Measurements from ENCODE around the gene RTP5. TPM values are rescaled to one million over a fixed set of nuclear protein-coding genes. Genes with fewer than 3 reads are reported as not detected.
A peak's percentile ranks its signal among the peaks of the same experiment; 100 is the strongest.

RTP5 gene
- total RNA-seq, 1 donor from 2014 or later, result not detected

DNA sequence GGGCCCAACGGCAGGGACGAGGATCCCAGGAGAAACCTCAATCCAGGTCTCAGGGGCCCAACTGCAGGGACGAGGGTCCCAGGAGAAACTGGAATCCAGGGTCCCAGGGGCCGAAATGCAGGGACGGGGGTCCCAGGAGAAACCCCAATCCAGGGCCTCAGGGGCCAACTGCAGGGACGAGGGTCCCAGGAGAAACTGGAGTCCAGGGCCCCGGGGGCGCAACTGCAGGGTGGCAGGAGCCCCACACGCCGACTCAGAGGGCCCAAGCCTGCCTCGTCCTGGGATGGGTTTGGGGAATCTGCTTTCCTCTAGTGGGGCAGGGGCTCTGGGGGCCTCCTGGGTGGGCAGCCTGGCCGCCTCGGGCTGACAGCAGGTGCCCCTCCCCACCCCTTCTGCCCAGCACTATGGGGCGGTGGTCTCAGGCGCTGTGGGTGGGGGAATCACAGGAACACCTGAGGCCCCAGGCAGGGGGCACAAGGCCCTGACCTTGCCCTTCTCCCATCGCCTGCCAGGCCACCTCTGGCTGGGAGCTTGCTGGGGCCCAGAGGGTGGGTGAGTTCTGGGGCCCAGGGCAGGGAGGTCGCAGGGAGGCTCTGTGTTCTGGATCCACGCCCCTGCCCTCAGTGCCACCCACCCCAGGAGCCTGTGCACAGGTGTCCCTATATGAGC, 7.1 kb downstream of the RTP5 start:
- Mint-ChIP-seq H3K4me1 (ENCODE audit: low read depth, unreplicated experiment) (peaks cover 3% of the 10 kb centered on the region), H3K4me3 (ENCODE audit: unreplicated experiment) (no peak overlapping the region), H3K9me3 (ENCODE audit: unreplicated experiment) (peaks cover 7% of the 10 kb centered on the region), H3K36me3 (ENCODE audit: unreplicated experiment) (no peaks in the 10 kb centered on the region), H3K27ac (ENCODE audit: unreplicated experiment) (no peak overlapping the region), H3K27me3 (ENCODE audit: unreplicated experiment) (peaks cover 5% of the 10 kb centered on the region)
- no peak for DNase-seq
- TF ChIP-seq CTCF (IDR thresholded peaks at IDR 0.05; ENCODE audit: partially characterized antibody, unreplicated experiment), result no peak

DNA sequence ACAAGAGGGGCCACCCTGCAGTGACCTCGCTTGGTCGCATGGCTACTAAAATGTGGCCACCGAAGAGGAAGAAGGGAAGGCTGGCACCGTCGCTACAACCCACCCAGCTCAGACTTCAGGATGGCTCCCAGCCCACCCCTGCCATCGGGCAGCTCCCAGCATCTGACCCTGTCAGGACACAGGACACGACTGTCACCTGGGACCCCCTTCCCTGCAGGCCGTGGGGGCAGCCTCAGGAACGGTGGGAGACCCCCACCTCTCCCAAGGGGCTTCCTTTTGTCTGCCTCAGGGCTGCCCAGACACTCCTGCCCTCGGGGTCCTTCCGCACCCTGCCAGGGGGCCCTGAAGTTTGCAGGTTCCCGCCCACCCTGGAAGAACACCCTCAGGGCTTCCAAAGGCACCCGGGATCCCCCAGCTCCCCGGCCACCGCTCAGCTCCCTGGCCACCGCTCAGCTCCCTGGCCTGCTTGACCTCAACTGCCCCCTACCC, 7.7 kb downstream of the RTP5 start:
- Mint-ChIP-seq H3K9me3 (ENCODE audit: unreplicated experiment) (peaks cover 7% of the 10 kb centered on the region), H3K27me3 (ENCODE audit: unreplicated experiment) (peaks cover 5% of the 10 kb centered on the region), H3K36me3 (ENCODE audit: unreplicated experiment) (no peaks in the 10 kb centered on the region), H3K4me3 (ENCODE audit: unreplicated experiment) (no peak overlapping the region), H3K27ac (ENCODE audit: unreplicated experiment) (no peak overlapping the region), H3K4me1 (ENCODE audit: low read depth, unreplicated experiment) (peaks cover 4% of the 10 kb centered on the region)
- DNase-seq, result peak; percentile 32
- TF ChIP-seq CTCF (IDR thresholded peaks at IDR 0.05; ENCODE audit: partially characterized antibody, unreplicated experiment), result no peak

GRCh38 chr2:241877989-241878970, 8.8 kb downstream of the RTP5 start:
- Mint-ChIP-seq H3K27me3 (ENCODE audit: unreplicated experiment) (peaks cover 9% of the 10 kb centered on the region), H3K4me3 (ENCODE audit: unreplicated experiment) (no peak overlapping the region), H3K4me1 (ENCODE audit: low read depth, unreplicated experiment) (peaks cover 12% of the 10 kb centered on the region), H3K9me3 (ENCODE audit: unreplicated experiment) (peaks cover 11% of the 10 kb centered on the region), H3K27ac (ENCODE audit: unreplicated experiment) (no peak overlapping the region), H3K36me3 (ENCODE audit: unreplicated experiment) (no peaks in the 10 kb centered on the region)
- peak; percentile 73 for TF ChIP-seq CTCF (IDR thresholded peaks at IDR 0.05; ENCODE audit: partially characterized antibody, unreplicated experiment)
- peak; percentile 89 for DNase-seq

GRCh38 chr2:241879326-241879725, 9.8 kb downstream of the RTP5 start:
- H3K9me3 Mint-ChIP-seq (ENCODE audit: unreplicated experiment), result peaks cover 11% of the 10 kb centered on the region
- H3K27me3 Mint-ChIP-seq (ENCODE audit: unreplicated experiment), result peaks cover 9% of the 10 kb centered on the region
- peaks cover 12% of the 10 kb centered on the region for H3K4me1 Mint-ChIP-seq (ENCODE audit: low read depth, unreplicated experiment)
- H3K4me3 Mint-ChIP-seq (ENCODE audit: unreplicated experiment), result no peak overlapping the region
- H3K27ac Mint-ChIP-seq (ENCODE audit: unreplicated experiment), result no peak overlapping the region
- TF ChIP-seq CTCF (IDR thresholded peaks at IDR 0.05; ENCODE audit: partially characterized antibody, unreplicated experiment), result no peak
- H3K36me3 Mint-ChIP-seq (ENCODE audit: unreplicated experiment), result no peaks in the 10 kb centered on the region
- no peak for DNase-seq

Measured in glutamatergic neuron (in vitro differentiated cells).